ENCODE data around the gene ABTB2. TPM values are rescaled to one million over a fixed set of nuclear protein-coding genes. Genes with fewer than 3 reads are reported as not detected.

Gene ABTB2
- total RNA-seq, 2 experiments from 2014 or later = 2.4 to 2.5 TPM

DNA sequence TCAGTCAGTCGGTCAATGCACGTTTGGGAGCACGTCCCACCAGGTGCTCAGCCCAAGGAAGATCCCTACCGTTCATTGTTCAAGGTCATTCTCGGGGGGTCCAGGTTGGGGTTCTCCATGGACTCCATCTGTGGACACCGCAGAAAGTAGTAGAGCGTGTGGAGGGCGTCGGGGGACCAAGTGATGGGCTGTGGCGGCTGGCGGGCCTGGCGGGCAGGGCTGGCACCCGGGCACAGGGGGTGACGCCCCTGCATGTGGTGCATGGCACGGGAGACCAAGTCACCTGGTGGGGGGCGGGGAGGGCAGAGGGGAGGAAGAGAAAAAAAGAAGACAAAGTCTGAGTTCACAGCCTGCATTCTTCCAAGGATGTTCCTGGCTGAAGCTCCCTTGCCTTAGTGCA, 160.6 kb downstream of the ABTB2 start:
- Mint-ChIP-seq H3K27ac (no peak overlapping the region), H3K27me3 (no peaks in the 10 kb centered on the region), H3K4me1 (ENCODE audit: low read depth) (peaks cover 28% of the 10 kb centered on the region), H3K9me3 (no peaks in the 10 kb centered on the region), H3K4me3 (no peak overlapping the region), H3K36me3 (ENCODE audit: low read depth) (peaks cover 7% of the 10 kb centered on the region)
- TF ChIP-seq CTCF (IDR thresholded peaks at IDR 0.05) = no peak
- POLR2A ChIA-PET = no interaction called here
- CTCF ChIA-PET = interaction anchor here (0.6 to 1.4 kb wide), 2 partner anchors 23 to 1617 kb away, joined by 3 to 5 read pairs; no protein-coding TSS in a partner anchor
- intact Hi-C loops (cut with micrococcal nuclease) = no loop called here
- ATAC-seq (no peak), DNase-seq (no peak)

GRCh38 chr11:34194576-34195335, 163.1 kb downstream of the ABTB2 start:
- peaks cover 14% of the 10 kb centered on the region for H3K4me1 Mint-ChIP-seq (ENCODE audit: low read depth)
- intact Hi-C loops (cut with micrococcal nuclease) = no loop called here
- peaks cover 4% of the 10 kb centered on the region for H3K36me3 Mint-ChIP-seq (ENCODE audit: low read depth)
- ChIA-PET CTCF (interaction anchor here (0.7 to 1.9 kb wide), 4 partner anchors 9 to 158 kb away, joined by 3 to 5 read pairs (median 4); no protein-coding TSS in a partner anchor), POLR2A (interaction anchor here (0.6 to 1.1 kb wide), 2 partner anchors 10 to 156 kb away, joined by 3 to 4 read pairs; no protein-coding TSS in a partner anchor)
- DNase-seq = no peak
- no peak overlapping the region for H3K4me3 Mint-ChIP-seq
- no peak for ATAC-seq
- no peaks in the 10 kb centered on the region for H3K27me3 Mint-ChIP-seq
- no peak for TF ChIP-seq CTCF (IDR thresholded peaks at IDR 0.05)
- no peak overlapping the region for H3K27ac Mint-ChIP-seq
- no peaks in the 10 kb centered on the region for H3K9me3 Mint-ChIP-seq

- Mint-ChIP-seq H3K36me3 (ENCODE audit: low read depth) (peaks cover 4% of the 10 kb centered on the region), H3K27me3 (no peaks in the 10 kb centered on the region), H3K4me3 (no peak overlapping the region), H3K9me3 (no peaks in the 10 kb centered on the region), H3K4me1 (ENCODE audit: low read depth) (peaks cover 7% of the 10 kb centered on the region), H3K27ac (no peak overlapping the region)
- TF ChIP-seq CTCF (IDR thresholded peaks at IDR 0.05) = no peak
- ChIA-PET CTCF (interaction anchor here (1.4 kb wide), 1 partner anchor 9 kb away, joined by 4 read pairs; no protein-coding TSS in a partner anchor), POLR2A (no interaction called here)
- ATAC-seq = peak; percentile 87
- DNase-seq = peak; percentile 32
- intact Hi-C loops (cut with micrococcal nuclease) = no loop called here
These were observed 165.1 kb downstream of the ABTB2 start for GRCh38 chr11:34192481-34193401.

- intact Hi-C loops (cut with micrococcal nuclease) = no loop called here
- Mint-ChIP-seq H3K9me3 (no peaks in the 10 kb centered on the region), H3K4me1 (ENCODE audit: low read depth) (peaks cover 7% of the 10 kb centered on the region), H3K27ac (no peak overlapping the region), H3K4me3 (no peak overlapping the region), H3K27me3 (no peaks in the 10 kb centered on the region), H3K36me3 (ENCODE audit: low read depth) (no peaks in the 10 kb centered on the region)
- ChIA-PET CTCF (interaction anchor here (0.9 kb wide), 1 partner anchor 17 kb away, joined by 3 read pairs; no protein-coding TSS in a partner anchor), POLR2A (interaction anchor here (0.6 to 1.6 kb wide), 2 partner anchors 9 to 156 kb away, joined by 3 to 4 read pairs; no protein-coding TSS in a partner anchor)
- TF ChIP-seq CTCF (IDR thresholded peaks at IDR 0.05) = no peak
- ATAC-seq (no peak), DNase-seq (no peak)
These were observed 166.2 kb downstream of the ABTB2 start for GRCh38 chr11:34191578-34191977.

Data from activated CD8-positive, alpha-beta T cell treated with anti-CD3 and anti-CD28 coated beads for 36 hours (primary cell).